ENCODE results near the gene ZC3H12C.
A peak's percentile ranks its signal among the peaks of the same experiment; 100 is the strongest.

Gene ZC3H12C

GRCh38 chr11:110160016-110160415 is 66.8 kb downstream of the ZC3H12C start:
- Histone ChIP-seq H3K4me3 (ENCODE audit: severe bottlenecking) (no peak overlapping the region), H3K27ac (ENCODE audit: poor library complexity, severe bottlenecking) (no peak overlapping the region), H3K27me3 (ENCODE audit: insufficient read depth, poor library complexity, severe bottlenecking) (no peaks in the 10 kb centered on the region), H3K36me3 (ENCODE audit: low read depth) (peaks cover 77% of the 10 kb centered on the region), H3K4me1 (ENCODE audit: insufficient read depth, poor library complexity, severe bottlenecking) (no peaks in the 10 kb centered on the region), H3K9me3 (ENCODE audit: severe bottlenecking) (no peaks in the 10 kb centered on the region)
- no peak for TF ChIP-seq CTCF (IDR thresholded peaks at IDR 0.05; ENCODE audit: poor library complexity, severe bottlenecking)
- DNase-seq (ENCODE audit: low spot score), result no peak
- ATAC-seq (ENCODE audit: low read depth), result 0 out of 3 replicates have a peak, but pooled peaks have one; percentile 19

DNA sequence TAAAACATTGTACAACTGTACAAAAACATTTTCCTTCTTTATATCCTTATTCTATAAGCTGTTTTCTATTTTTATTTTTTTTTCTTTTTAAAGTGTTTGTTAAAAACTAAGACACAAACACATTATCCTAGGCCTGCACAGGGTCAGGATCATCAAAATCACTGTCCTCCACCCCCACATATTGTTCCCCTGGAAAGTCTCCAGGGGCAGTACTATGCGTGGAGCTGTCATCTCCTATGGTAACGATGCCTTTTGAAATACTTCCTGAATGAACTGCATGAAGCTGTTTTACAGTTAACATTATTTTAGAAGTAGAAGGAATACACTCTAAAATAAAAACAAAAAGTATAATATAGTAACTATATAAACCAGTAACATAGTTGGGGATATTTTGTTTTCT is 67.2 kb downstream of the ZC3H12C start:
- no peaks in the 10 kb centered on the region for H3K4me1 ChIP-seq (ENCODE audit: insufficient read depth, poor library complexity, severe bottlenecking)
- H3K27me3 ChIP-seq (ENCODE audit: insufficient read depth, poor library complexity, severe bottlenecking), result no peaks in the 10 kb centered on the region
- H3K27ac ChIP-seq (ENCODE audit: poor library complexity, severe bottlenecking), result no peak overlapping the region
- DNase-seq (ENCODE audit: low spot score) (no peak), ATAC-seq (ENCODE audit: low read depth) (no peak)
- H3K9me3 ChIP-seq (ENCODE audit: severe bottlenecking), result no peaks in the 10 kb centered on the region
- TF ChIP-seq CTCF (IDR thresholded peaks at IDR 0.05; ENCODE audit: poor library complexity, severe bottlenecking), result no peak
- peaks cover 78% of the 10 kb centered on the region for H3K36me3 ChIP-seq (ENCODE audit: low read depth)
- H3K4me3 ChIP-seq (ENCODE audit: severe bottlenecking), result no peak overlapping the region

DNA sequence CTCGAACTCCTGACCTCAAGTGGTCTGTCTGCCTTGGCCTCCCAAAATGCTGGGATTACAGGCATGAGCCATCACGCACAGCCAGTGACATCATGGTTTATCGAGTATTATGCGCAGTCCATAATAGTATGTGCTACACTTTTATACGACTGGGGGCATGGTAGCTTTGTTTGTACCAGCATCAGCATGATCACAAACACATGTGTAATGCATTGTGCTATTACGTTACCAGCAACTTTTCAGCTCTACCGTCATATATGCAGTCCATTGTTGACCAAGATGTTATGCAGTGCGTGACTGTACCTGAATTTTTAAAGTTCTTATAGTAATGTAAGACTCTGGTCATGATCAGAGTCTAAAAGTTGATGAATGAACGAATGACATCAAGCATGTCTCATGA is 67.9 kb downstream of the ZC3H12C start:
- no peak for DNase-seq (ENCODE audit: low spot score)
- H3K4me1 ChIP-seq (ENCODE audit: insufficient read depth, poor library complexity, severe bottlenecking), result no peaks in the 10 kb centered on the region
- no peaks in the 10 kb centered on the region for H3K27me3 ChIP-seq (ENCODE audit: insufficient read depth, poor library complexity, severe bottlenecking)
- H3K9me3 ChIP-seq (ENCODE audit: severe bottlenecking), result no peaks in the 10 kb centered on the region
- H3K36me3 ChIP-seq (ENCODE audit: low read depth), result peaks cover 81% of the 10 kb centered on the region
- ATAC-seq (ENCODE audit: low read depth), result no peak
- H3K27ac ChIP-seq (ENCODE audit: poor library complexity, severe bottlenecking), result no peak overlapping the region
- TF ChIP-seq CTCF (IDR thresholded peaks at IDR 0.05; ENCODE audit: poor library complexity, severe bottlenecking), result no peak
- H3K4me3 ChIP-seq (ENCODE audit: severe bottlenecking), result no peak overlapping the region

GRCh38 chr11:110162216-110162615 is 69.0 kb downstream of the ZC3H12C start:
- ATAC-seq (ENCODE audit: low read depth), result no peak
- DNase-seq (ENCODE audit: low spot score), result no peak
- Histone ChIP-seq H3K36me3 (ENCODE audit: low read depth) (peaks cover 86% of the 10 kb centered on the region), H3K27ac (ENCODE audit: poor library complexity, severe bottlenecking) (no peak overlapping the region), H3K4me3 (ENCODE audit: severe bottlenecking) (no peak overlapping the region), H3K4me1 (ENCODE audit: insufficient read depth, poor library complexity, severe bottlenecking) (no peaks in the 10 kb centered on the region), H3K27me3 (ENCODE audit: insufficient read depth, poor library complexity, severe bottlenecking) (no peaks in the 10 kb centered on the region), H3K9me3 (ENCODE audit: severe bottlenecking) (no peaks in the 10 kb centered on the region)
- no peak for TF ChIP-seq CTCF (IDR thresholded peaks at IDR 0.05; ENCODE audit: poor library complexity, severe bottlenecking)

DNA sequence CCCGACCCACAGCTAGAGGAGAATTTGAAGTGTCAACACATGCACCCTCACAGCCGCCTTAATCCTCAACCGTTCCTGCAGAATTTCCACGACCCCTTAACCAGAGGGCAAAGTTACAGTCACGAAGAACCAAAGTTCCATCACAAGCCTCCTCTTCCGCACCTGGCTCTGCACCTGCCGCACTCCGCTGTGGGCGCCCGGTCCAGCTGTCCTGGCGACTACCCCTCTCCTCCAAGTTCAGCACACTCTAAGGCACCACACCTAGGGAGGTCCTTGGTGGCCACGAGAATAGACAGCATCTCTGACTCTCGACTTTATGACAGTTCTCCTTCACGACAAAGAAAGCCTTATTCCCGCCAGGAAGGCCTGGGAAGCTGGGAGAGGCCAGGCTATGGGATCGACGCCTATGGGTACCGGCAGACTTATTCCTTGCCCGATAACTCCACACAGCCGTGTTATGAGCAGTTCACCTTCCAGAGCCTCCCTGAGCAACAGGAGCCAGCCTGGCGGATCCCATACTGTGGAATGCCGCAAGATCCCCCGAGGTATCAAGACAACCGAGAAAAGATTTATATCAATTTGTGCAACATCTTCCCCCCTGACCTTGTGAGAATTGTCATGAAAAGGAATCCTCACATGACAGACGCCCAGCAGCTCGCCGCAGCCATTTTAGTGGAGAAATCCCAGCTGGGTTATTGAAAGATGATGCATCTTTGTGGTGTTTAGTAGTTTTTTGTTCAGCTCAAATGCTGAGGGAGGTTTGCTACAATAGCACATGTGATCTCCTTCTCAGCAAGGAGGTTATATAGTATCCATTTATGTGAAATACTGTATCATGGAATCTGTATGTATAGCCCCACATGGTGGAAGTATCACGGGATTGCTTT is 72.1 kb downstream of the ZC3H12C start:
- ATAC-seq (ENCODE audit: low read depth), result peak; percentile 25; the same call in 1 of the 3 replicates
- Histone ChIP-seq H3K4me1 (ENCODE audit: insufficient read depth, poor library complexity, severe bottlenecking) (no peaks in the 10 kb centered on the region), H3K36me3 (ENCODE audit: low read depth) (peaks cover 76% of the 10 kb centered on the region), H3K4me3 (ENCODE audit: severe bottlenecking) (no peak overlapping the region), H3K9me3 (ENCODE audit: severe bottlenecking) (no peaks in the 10 kb centered on the region), H3K27ac (ENCODE audit: poor library complexity, severe bottlenecking) (no peak overlapping the region), H3K27me3 (ENCODE audit: insufficient read depth, poor library complexity, severe bottlenecking) (no peaks in the 10 kb centered on the region)
- DNase-seq (ENCODE audit: low spot score), result no peak
- no peak for TF ChIP-seq CTCF (IDR thresholded peaks at IDR 0.05; ENCODE audit: poor library complexity, severe bottlenecking)

Data from RWPE2 (cell line).